ENCODE measurements around the gene SMIM24.

The SMIM24 gene

GRCh38 chr19:3478409-3479176 is 1.7 kb downstream of the SMIM24 start:
- no peak overlapping the region for H3K4me3 ChIP-seq (ENCODE audit: low read depth, low read length)
- no peak for DNase-seq (ENCODE audit: low read depth)
- in situ Hi-C loops (cut with HindIII; ENCODE audit: low sequenced_read_pairs), result no loop called here

GRCh38 chr19:3477951-3478350 is 2.4 kb downstream of the SMIM24 start:
- no peak for DNase-seq (ENCODE audit: low read depth)
- no peak for TF ChIP-seq CTCF (IDR thresholded peaks at IDR 0.05; ENCODE audit: low read depth, low read length, missing control alignments)
- H3K4me3 ChIP-seq (ENCODE audit: low read depth, low read length), result no peak overlapping the region
- in situ Hi-C loops (cut with HindIII; ENCODE audit: low sequenced_read_pairs), result no loop called here

More at GRCh38 chr19:3478409-3479176, 1.7 kb downstream of the SMIM24 start:
- no peak for TF ChIP-seq CTCF (IDR thresholded peaks at IDR 0.05; ENCODE audit: low read depth, low read length, missing control alignments)

GRCh38 chr19:3477506-3477905 is 2.8 kb downstream of the SMIM24 start:
- H3K4me3 ChIP-seq (ENCODE audit: low read depth, low read length), result no peak overlapping the region
- no peak for TF ChIP-seq CTCF (IDR thresholded peaks at IDR 0.05; ENCODE audit: low read depth, low read length, missing control alignments)
- DNase-seq (ENCODE audit: low read depth), result no peak
- in situ Hi-C loops (cut with HindIII; ENCODE audit: low sequenced_read_pairs), result no loop called here

GRCh38 chr19:3476830-3477229 is 3.5 kb downstream of the SMIM24 start:
- DNase-seq (ENCODE audit: low read depth), result no peak
- TF ChIP-seq CTCF (IDR thresholded peaks at IDR 0.05; ENCODE audit: low read depth, low read length, missing control alignments), result no peak
- no peak overlapping the region for H3K4me3 ChIP-seq (ENCODE audit: low read depth, low read length)
- in situ Hi-C loops (cut with HindIII; ENCODE audit: low sequenced_read_pairs), result no loop called here

GRCh38 chr19:3475449-3475848 is 4.9 kb downstream of the SMIM24 start:
- TF ChIP-seq CTCF (IDR thresholded peaks at IDR 0.05; ENCODE audit: low read depth, low read length, missing control alignments), result no peak
- H3K4me3 ChIP-seq (ENCODE audit: low read depth, low read length), result no peak overlapping the region
- in situ Hi-C loops (cut with HindIII; ENCODE audit: low sequenced_read_pairs), result no loop called here
- DNase-seq (ENCODE audit: low read depth), result no peak

GRCh38 chr19:3474614-3475013 is 5.7 kb downstream of the SMIM24 start:
- no peak for DNase-seq (ENCODE audit: low read depth)
- TF ChIP-seq CTCF (IDR thresholded peaks at IDR 0.05; ENCODE audit: low read depth, low read length, missing control alignments), result no peak
- in situ Hi-C loops (cut with HindIII; ENCODE audit: low sequenced_read_pairs), result no loop called here
- no peak overlapping the region for H3K4me3 ChIP-seq (ENCODE audit: low read depth, low read length)

Measured in astrocyte of the cerebellum (primary cell).